ENCODE measurements around the gene EDRF1.
"Not testable (repeated sequence)": the region's sequence is repeated elsewhere in the genome, so short reads cannot be mapped to it uniquely, and the experiment has no call there.

EDRF1 gene

GRCh38 chr10:125708971-125709503 lies 10.5 kb upstream of the EDRF1 start:
- no peak for DNase-seq (ENCODE audit: low read depth in 2 of 2)

GRCh38 chr10:125709553-125710474 lies 9.7 kb upstream of the EDRF1 start:
- no peak for DNase-seq (ENCODE audit: low read depth in 2 of 2)

- DNase-seq (ENCODE audit: low read depth in 2 of 2), result no peak
Measured at GRCh38 chr10:125711110-125711750, 8.3 kb upstream of the EDRF1 start.

- DNase-seq (ENCODE audit: low read depth in 2 of 2), result not testable (repeated sequence)
Measured at GRCh38 chr10:125714728-125715127, 4.8 kb upstream of the EDRF1 start.

- DNase-seq (ENCODE audit: low read depth in 2 of 2), result no peak
Measured at GRCh38 chr10:125720002-125720382, 483 bp downstream of the EDRF1 start.

- no peak for DNase-seq (ENCODE audit: low read depth in 2 of 2)
Measured at GRCh38 chr10:125721035-125721434, 1.5 kb downstream of the EDRF1 start.

- DNase-seq (ENCODE audit: low read depth in 2 of 2), result no peak
Measured at GRCh38 chr10:125722811-125723210, 3.3 kb downstream of the EDRF1 start.

- DNase-seq (ENCODE audit: low read depth in 2 of 2), result no peak
Measured at GRCh38 chr10:125726914-125727313, 7.4 kb downstream of the EDRF1 start.

GRCh38 chr10:125727436-125727835 lies 7.9 kb downstream of the EDRF1 start:
- DNase-seq (ENCODE audit: low read depth in 2 of 2), result no peak

GRCh38 chr10:125734148-125734547 lies 14.6 kb downstream of the EDRF1 start:
- no peak for DNase-seq (ENCODE audit: low read depth in 2 of 2)

- DNase-seq (ENCODE audit: low read depth in 2 of 2), result no peak
Measured at GRCh38 chr10:125734823-125735222, 15.3 kb downstream of the EDRF1 start.

- DNase-seq (ENCODE audit: low read depth in 2 of 2), result no peak
Measured at GRCh38 chr10:125738206-125738605, 18.7 kb downstream of the EDRF1 start.

- no peak for DNase-seq (ENCODE audit: low read depth in 2 of 2)
Measured at GRCh38 chr10:125739994-125740679, 20.6 kb downstream of the EDRF1 start.

- no peak for DNase-seq (ENCODE audit: low read depth in 2 of 2)
Measured at GRCh38 chr10:125742465-125742864, 23.0 kb downstream of the EDRF1 start.

- DNase-seq (ENCODE audit: low read depth in 2 of 2), result no peak
Measured at GRCh38 chr10:125744909-125745308, 25.4 kb downstream of the EDRF1 start.

- no peak for DNase-seq (ENCODE audit: low read depth in 2 of 2)
Measured at GRCh38 chr10:125747417-125747816, 27.9 kb downstream of the EDRF1 start.

GRCh38 chr10:125756196-125756595 lies 36.7 kb downstream of the EDRF1 start:
- DNase-seq (ENCODE audit: low read depth in 2 of 2), result no peak

- DNase-seq (ENCODE audit: low read depth in 2 of 2), result no peak
Measured at GRCh38 chr10:125756853-125757487, 37.5 kb downstream of the EDRF1 start.

GRCh38 chr10:125757742-125758141 lies 38.2 kb downstream of the EDRF1 start:
- DNase-seq (ENCODE audit: low read depth in 2 of 2), result no peak

GRCh38 chr10:125761961-125762360 lies 42.5 kb downstream of the EDRF1 start:
- no peak for DNase-seq (ENCODE audit: low read depth in 2 of 2)

GRCh38 chr10:125762692-125763648 lies 43.5 kb downstream of the EDRF1 start:
- no peak for DNase-seq (ENCODE audit: low read depth in 2 of 2)

Measured in fibroblast of skin of left biceps (primary cell).